CD14-positive monocyte (primary cell): Measurements from ENCODE around the gene WEE1. TPM values are rescaled to one million over a fixed set of nuclear protein-coding genes. Genes with fewer than 3 reads are reported as not detected.

Source experiments
- DNase-seq, 3 donors: peaks; one replicate each; pipeline ENCODE4 v3.0.0-alpha.2; 2011 to 2022
- H2AFZ ChIP-seq: 2 replicates; pipeline ENCODE4 v1.6.0; 2012; ENCODE audit warnings: mild to moderate bottlenecking, low read depth, low read length, inconsistent platforms; ENCODE audit not compliant: insufficient read depth, poor library complexity, severe bottlenecking
- H3K27ac ChIP-seq, 2 donors: 1 replicate in 1 of 2; 2 replicates in 1 of 2; pipeline ENCODE4 v1.5.1; 2012 to 2013; ENCODE audit warnings: low read length in 2 of 2, control low read depth in 1 of 2, inconsistent platforms in 1 of 2, low read depth in 1 of 2, mild to moderate bottlenecking in 1 of 2
- H3K27me3 ChIP-seq, 2 donors: one replicate each; pipeline versions ENCODE4 v1.6.0 to v1.6.1; 2011 to 2013; ENCODE audit warnings: low read length in 2 of 2; ENCODE audit not compliant: control insufficient read depth in 2 of 2, insufficient read depth in 2 of 2
- H3K36me3 ChIP-seq, 2 donors: replicated peaks in 1 of 2; 1 replicate in 1 of 2; 2 replicates in 1 of 2; pipeline versions ENCODE4 v1.5.1 to v1.6.1; 2012 to 2013; ENCODE audit warnings: low read length in 2 of 2, control low read depth in 1 of 2, inconsistent platforms in 1 of 2, mild to moderate bottlenecking in 1 of 2; ENCODE audit not compliant: insufficient read depth in 2 of 2, control insufficient read depth in 1 of 2
- H3K4me1 ChIP-seq, 2 donors: 1 replicate in 1 of 2; 2 replicates in 1 of 2; pipeline versions ENCODE4 v1.5.1 to v1.6.1; 2012 to 2013; ENCODE audit warnings: low read length in 2 of 2, control low read depth in 1 of 2, inconsistent platforms in 1 of 2, mild to moderate bottlenecking in 1 of 2, moderate library complexity in 1 of 2; ENCODE audit not compliant: insufficient read depth in 2 of 2, control insufficient read depth in 1 of 2
- H3K4me2 ChIP-seq: replicated peaks from 2 replicates; pipeline ENCODE3; 2012; ENCODE audit warnings: low read length, moderate library complexity, mild to moderate bottlenecking; ENCODE audit not compliant: poor library complexity, severe bottlenecking; ENCODE audit errors: extremely low read depth
- H3K4me3 ChIP-seq, 3 experiments: fragments of 200-600 bp in 1 of 3; sonication (generic) in 1 of 3; replicated peaks in 1 of 3; 1 replicate in 2 of 3; 2 replicates in 1 of 3; pipeline ENCODE4 v1.5.1; 2011 to 2013; ENCODE audit warnings: low read length in 3 of 3, mild to moderate bottlenecking in 3 of 3, control low read depth in 2 of 3, low read depth in 2 of 3, inconsistent platforms in 1 of 3, moderate library complexity in 1 of 3
- H3K79me2 ChIP-seq: 2 replicates; pipeline ENCODE4 v1.6.0; 2012; ENCODE audit warnings: mild to moderate bottlenecking, control low read depth, inconsistent platforms, low read length, moderate library complexity; ENCODE audit not compliant: insufficient read depth
- H3K9ac ChIP-seq: 2 replicates; pipeline ENCODE4 v1.6.0; 2017; ENCODE audit warnings: low read length, mild to moderate bottlenecking; ENCODE audit not compliant: insufficient read depth, poor library complexity, severe bottlenecking
- H3K9me3 ChIP-seq, 2 donors: replicated peaks in 1 of 2; 1 replicate in 1 of 2; 2 replicates in 1 of 2; pipeline versions ENCODE4 v1.5.1 to v1.6.1; 2012 to 2013; ENCODE audit warnings: low read length in 2 of 2, control low read depth in 1 of 2; ENCODE audit not compliant: control insufficient read depth in 1 of 2, insufficient read depth in 1 of 2
- H4K20me1 ChIP-seq: 2 replicates; pipeline ENCODE4 v1.6.0; 2012; ENCODE audit warnings: mild to moderate bottlenecking, low read length, control low read depth, moderate library complexity; ENCODE audit not compliant: insufficient read depth
- H3K27ac Mint-ChIP-seq, 7 donors: one replicate each; pipeline ENCODE4 v1.8.0; 2020; ENCODE audit warnings: mild to moderate bottlenecking in 7 of 7, mixed read lengths in 7 of 7, moderate library complexity in 6 of 7, inconsistent platforms in 2 of 7
- H3K27me3 Mint-ChIP-seq, 3 donors: one replicate each; pipeline ENCODE4 v1.8.0; 2021 to 2022; ENCODE audit warnings: low read depth in 3 of 3, mild to moderate bottlenecking in 3 of 3, mixed read lengths in 3 of 3, moderate library complexity in 3 of 3, inconsistent platforms in 1 of 3
- H3K36me3 Mint-ChIP-seq, 2 donors: one replicate each; pipeline ENCODE4 v1.8.0; 2020; ENCODE audit warnings: mixed read lengths in 2 of 2, inconsistent platforms in 1 of 2, mild to moderate bottlenecking in 1 of 2
- H3K4me1 Mint-ChIP-seq: one replicate; pipeline ENCODE4 v1.8.0; 2020; ENCODE audit warnings: mild to moderate bottlenecking, mixed read lengths
- H3K4me3 Mint-ChIP-seq, 2 donors: one replicate each; pipeline ENCODE4 v1.8.0; 2020; ENCODE audit warnings: mild to moderate bottlenecking in 2 of 2, mixed read lengths in 2 of 2, moderate library complexity in 1 of 2
- H3K9me3 Mint-ChIP-seq, 7 donors: one replicate each; pipeline ENCODE4 v1.8.0; 2020 to 2022; ENCODE audit warnings: mixed read lengths in 7 of 7, mild to moderate bottlenecking in 6 of 7, moderate library complexity in 6 of 7, inconsistent platforms in 2 of 7
- CTCF ChIP-seq: fragments of 200-600 bp; IDR thresholded peaks from one replicate; pipeline ENCODE4 v1.8.0; 2022; ENCODE audit warnings: antibody characterized with exemption, mild to moderate bottlenecking
- WGBS: methylation state at CpG from one replicate; pipeline ENCODE4 v1.1.5; 2013; ENCODE audit warnings: missing lambda C conversion rate; ENCODE audit not compliant: insufficient coverage; 5-methylcytosine and 5-hydroxymethylcytosine counted together
- intact Hi-C, 2 donors: fragments of 100-400 bp; cut with micrococcal nuclease; formaldehyde crosslinking; loops; one replicate each; pipeline versions ENCODE4 v1.15.0 to v1.15.1; 2023
- polyA plus RNA-seq, 3 donors: library from polyadenylated mRNA; depleted of rRNA in 1 of 3; unstranded in 2 of 3; stranded (reverse) in 1 of 3; fragments of 300-500 nt in 2 of 3; fragments of >200 nt in 1 of 3; fragmentation: Illumina TruSeq in 2 of 3; gene quantifications; 1 replicate in 2 of 3; 2 replicates in 1 of 3; pipeline ENCODE4 v1.2.3, GENCODE V29; 2012 to 2021

Gene WEE1
- polyA plus RNA-seq, 3 donors, result 0.05 to 0.41 (median 0.22) TPM

GRCh38 chr11:9575260-9576240, 2.1 kb downstream of the WEE1 start:
- H3K79me2 ChIP-seq, result peaks cover 66% of the 10 kb centered on the region
- no peaks in the 10 kb centered on the region for H4K20me1 ChIP-seq
- H3K36me3 Mint-ChIP-seq, result peaks cover 1 to 3% of the 10 kb centered on the region in 2 donors
- no peak for TF ChIP-seq CTCF
- peaks cover 0 to 2% of the 10 kb centered on the region in 2 donors for H3K36me3 ChIP-seq
- H3K4me1 Mint-ChIP-seq, result peaks cover 33% of the 10 kb centered on the region
- H3K4me1 ChIP-seq, result peaks cover 10 to 27% of the 10 kb centered on the region in 2 donors
- H3K27ac ChIP-seq, result no peak overlapping the region
- H2AFZ ChIP-seq, result peak overlapping the region; percentile 83
- peaks cover 0 to 3% (median 0%) of the 10 kb centered on the region in 3 donors for H3K27me3 Mint-ChIP-seq
- H3K4me3 Mint-ChIP-seq, result peak overlapping the region; percentile 97 to 98
- WGBS, result 4% methylated on average over 7 of the region's 17 CpGs
- H3K9ac ChIP-seq, result peak overlapping the region; percentile 66
- no peaks in the 10 kb centered on the region for H3K9me3 ChIP-seq
- peak overlapping the region; percentile 74 to 93 (median 78) for H3K4me3 ChIP-seq
- H3K27ac Mint-ChIP-seq, result peak overlapping the region in 5 of 7 donors; percentile 42 to 79 (median 60)
- peak overlapping the region; percentile 85 for H3K4me2 ChIP-seq
- no peaks in the 10 kb centered on the region for H3K9me3 Mint-ChIP-seq
- H3K27me3 ChIP-seq, result no peaks in the 10 kb centered on the region
- intact Hi-C loops, result loop anchor here in 1 of 2 donors (2.0 to 10.0 kb wide), 3 partner anchors 39 to 179 kb away; partner anchors contain the start of gene SWAP70
- DNase-seq, result no peak

- WGBS, result 80% methylated on average over 2 of the region's 4 CpGs
- H3K4me1 Mint-ChIP-seq, result peaks cover 33% of the 10 kb centered on the region
- intact Hi-C loops, result loop anchor here in 1 of 2 donors (10.0 kb wide), 2 partner anchors 88 to 178 kb away; partner anchors contain the start of gene SWAP70
- H3K9me3 Mint-ChIP-seq, result no peaks in the 10 kb centered on the region
- peak overlapping the region in 1 of 2 donors; percentile 55 for H3K27ac ChIP-seq
- H3K36me3 ChIP-seq, result peaks cover 0 to 13% of the 10 kb centered on the region in 2 donors
- no peak overlapping the region for H3K4me2 ChIP-seq
- H3K27ac Mint-ChIP-seq, result no peak overlapping the region
- H3K4me3 Mint-ChIP-seq, result no peak overlapping the region
- no peaks in the 10 kb centered on the region for H3K27me3 ChIP-seq
- H3K4me1 ChIP-seq, result peaks cover 10 to 27% of the 10 kb centered on the region in 2 donors
- no peak for DNase-seq
- peaks cover 0 to 3% (median 0%) of the 10 kb centered on the region in 3 donors for H3K27me3 Mint-ChIP-seq
- no peaks in the 10 kb centered on the region for H4K20me1 ChIP-seq
- H3K36me3 Mint-ChIP-seq, result peaks cover 8 to 13% of the 10 kb centered on the region in 2 donors
- no peak overlapping the region for H3K9ac ChIP-seq
- no peak overlapping the region for H3K4me3 ChIP-seq
- peak overlapping the region; percentile 30 for H2AFZ ChIP-seq
- H3K79me2 ChIP-seq, result peaks cover 78% of the 10 kb centered on the region
- no peaks in the 10 kb centered on the region for H3K9me3 ChIP-seq
- TF ChIP-seq CTCF, result no peak
Measured at GRCh38 chr11:9576701-9577381, 3.4 kb downstream of the WEE1 start.
